CD4-positive, alpha-beta memory T cell (primary cell): ENCODE measurements around the gene PTRH1. TPM values are rescaled to one million over a fixed set of nuclear protein-coding genes. Genes with fewer than 3 reads are reported as not detected.
A peak's percentile ranks its signal among the peaks of the same experiment; 100 is the strongest.

ENCODE experiments used
- CTCF ChIA-PET: fragments of 350-600 bp; sonication (Branson Sonifier 250); formaldehyde crosslinking; loops from one replicate; lab custom pipeline; 2021; ENCODE audit warnings: inconsistent platforms; ENCODE audit not compliant: partially characterized antibody; lab: Charles Lee
- POLR2A ChIA-PET: fragments of 350-600 bp; sonication (Branson Sonifier 250); formaldehyde crosslinking; loops from one replicate; lab custom pipeline; 2021; ENCODE audit not compliant: partially characterized antibody; lab: Charles Lee
- DNase-seq, 5 donors: peaks; one replicate each; pipeline versions ENCODE4 v3.0.0 to v3.0.0-alpha.2; 2020 to 2022; ENCODE audit warnings: mixed read lengths in 1 of 5
- H3K27ac ChIP-seq: one replicate; pipeline ENCODE4 v1.7.0; 2013; ENCODE audit warnings: low read depth, low read length
- H3K27me3 ChIP-seq: 2 replicates; pipeline ENCODE4 v1.7.0; 2013; ENCODE audit warnings: mild to moderate bottlenecking, low read length, moderate library complexity; ENCODE audit not compliant: insufficient read depth
- H3K36me3 ChIP-seq: 2 replicates; pipeline ENCODE4 v1.7.0; 2013; ENCODE audit warnings: mild to moderate bottlenecking, low read length, moderate library complexity; ENCODE audit not compliant: insufficient read depth
- H3K4me1 ChIP-seq: 2 replicates; pipeline ENCODE4 v1.7.0; 2013; ENCODE audit warnings: mild to moderate bottlenecking, low read length, moderate library complexity; ENCODE audit not compliant: insufficient read depth
- H3K4me3 ChIP-seq, 2 donors: one replicate each; pipeline ENCODE4 v1.7.0; 2013; ENCODE audit warnings: low read length in 2 of 2, mild to moderate bottlenecking in 1 of 2
- H3K9me3 ChIP-seq, 2 donors: one replicate each; pipeline ENCODE4 v1.7.0; 2013; ENCODE audit warnings: low read length in 2 of 2, control low read depth in 1 of 2; ENCODE audit not compliant: control insufficient read depth in 1 of 2
- H3K27ac Mint-ChIP-seq, 7 donors: one replicate each; pipeline ENCODE4 v1.8.0; 2020 to 2021; ENCODE audit warnings: mixed read lengths in 7 of 7, mild to moderate bottlenecking in 6 of 7, inconsistent platforms in 3 of 7, moderate library complexity in 3 of 7
- H3K27me3 Mint-ChIP-seq, 2 donors: one replicate each; pipeline ENCODE4 v1.8.0; 2020 to 2021; ENCODE audit warnings: mixed read lengths in 2 of 2
- H3K36me3 Mint-ChIP-seq, 2 donors: one replicate each; pipeline ENCODE4 v1.8.0; 2020 to 2021; ENCODE audit warnings: mixed read lengths in 2 of 2, inconsistent platforms in 1 of 2, mild to moderate bottlenecking in 1 of 2
- H3K4me1 Mint-ChIP-seq, 4 donors: one replicate each; pipeline ENCODE4 v1.8.0; 2020 to 2021; ENCODE audit warnings: mixed read lengths in 4 of 4, mild to moderate bottlenecking in 1 of 4
- H3K4me3 Mint-ChIP-seq, 8 donors: one replicate each; pipeline ENCODE4 v1.8.0; 2020 to 2021; ENCODE audit warnings: mixed read lengths in 8 of 8, mild to moderate bottlenecking in 7 of 8, moderate library complexity in 6 of 8, inconsistent platforms in 3 of 8
- H3K9me3 Mint-ChIP-seq, 8 donors: one replicate each; pipeline ENCODE4 v1.8.0; 2020 to 2021; ENCODE audit warnings: mixed read lengths in 8 of 8, mild to moderate bottlenecking in 5 of 8, inconsistent platforms in 3 of 8, moderate library complexity in 1 of 8
- intact Hi-C: fragments of 100-400 bp; cut with micrococcal nuclease; formaldehyde crosslinking; loops from one replicate; pipeline ENCODE4 v1.15.1; 2023
- polyA plus RNA-seq, 2 donors: library from polyadenylated mRNA; unstranded; fragments of 300-500 nt; fragmentation: Illumina TruSeq; gene quantifications; one replicate each; pipeline ENCODE4 v1.2.3, GENCODE V29; 2021
- total RNA-seq, 2 experiments: library from RNA; stranded (reverse); gene quantifications; one replicate each; pipeline ENCODE4 v1.2.3, GENCODE V29; 2021

The PTRH1 gene, protein sequence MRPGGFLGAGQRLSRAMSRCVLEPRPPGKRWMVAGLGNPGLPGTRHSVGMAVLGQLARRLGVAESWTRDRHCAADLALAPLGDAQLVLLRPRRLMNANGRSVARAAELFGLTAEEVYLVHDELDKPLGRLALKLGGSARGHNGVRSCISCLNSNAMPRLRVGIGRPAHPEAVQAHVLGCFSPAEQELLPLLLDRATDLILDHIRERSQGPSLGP
- total RNA-seq (1 to 10 TPM; 7.3 to 8.4 TPM), polyA plus RNA-seq (10 to 100 TPM; 25.6 to 31.1 TPM)

DNA sequence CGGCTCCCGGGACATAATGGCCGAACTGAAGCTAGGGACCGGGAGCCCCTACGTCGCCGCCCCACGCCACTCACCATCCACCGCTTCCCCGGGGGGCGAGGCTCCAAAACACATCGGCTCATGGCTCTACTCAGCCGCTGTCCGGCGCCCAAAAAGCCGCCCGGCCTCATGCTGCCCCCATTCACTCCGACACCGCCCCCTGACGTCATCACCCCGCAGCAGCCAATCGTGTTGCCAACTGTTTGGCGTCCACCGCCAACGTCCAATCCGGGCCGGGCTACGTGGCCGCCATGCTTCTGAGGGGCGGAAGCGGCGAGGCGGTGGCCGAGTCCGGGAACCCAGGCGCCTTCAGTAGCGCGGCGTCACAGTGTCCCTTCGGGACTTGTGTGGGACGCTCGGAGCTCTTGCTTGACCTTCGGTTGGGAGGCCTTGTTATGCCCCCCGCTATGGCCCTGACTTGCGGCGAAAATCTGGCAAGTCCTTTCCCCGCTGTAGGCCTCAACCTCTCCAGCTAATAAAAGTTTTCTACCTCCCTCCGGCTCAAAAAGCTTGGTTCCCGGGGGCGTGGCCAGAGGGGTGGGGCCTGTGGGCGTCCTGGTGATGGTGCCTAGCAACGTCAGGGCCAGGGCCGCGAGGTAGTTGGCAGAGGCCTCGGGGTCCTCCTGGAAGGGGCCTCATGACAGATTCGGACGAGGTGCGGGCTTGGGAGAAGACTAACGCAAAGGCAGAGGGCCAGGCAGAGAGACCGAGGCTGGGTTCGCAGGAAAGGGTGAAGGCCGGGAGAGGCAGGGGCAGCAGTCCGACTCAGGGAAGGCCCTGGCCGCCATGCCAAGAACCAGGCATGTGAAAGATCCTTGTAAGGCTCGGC, at the start of gene PTRH1, which contains the start of gene TTC16:
Gene PTRH1 (minus strand): TSS at position 194 of the 868 bp plus-strand sequence. CDS start 24 bp downstream, at position 170.
Gene TTC16 (plus strand): TSS at position 610 of the 868 bp plus-strand sequence. CDS start 67 bp downstream, at position 677.
- ChIA-PET CTCF (interaction anchor here (0.9 to 3.4 kb wide), 6 partner anchors 8 to 195 kb away, joined by 3 to 23 read pairs (median 3); partner anchors contain the start of gene TOR2A), POLR2A (interaction anchor here (0.7 to 6.3 kb wide), 21 partner anchors 8 to 1320 kb away, joined by 3 to 39 read pairs (median 5); partner anchors contain the start of genes CDK9, LRSAM1, MIGA2 and PIP5KL1)
- peak within 1 kb of the TSS; percentile 95 to 100 (median 99) for H3K4me3 Mint-ChIP-seq
- H3K4me1 ChIP-seq = peaks cover 45% of the 10 kb centered on the region
- peak; percentile 95 to 97 (median 96) for DNase-seq
- H3K27ac ChIP-seq = peak within 1 kb of the TSS; percentile 71
- H3K4me3 ChIP-seq = peak within 1 kb of the TSS; percentile 45 to 91
- H3K9me3 Mint-ChIP-seq = no peaks in the 10 kb centered on the region
- no peaks in the 10 kb centered on the region for H3K9me3 ChIP-seq
- H3K36me3 ChIP-seq = no peaks in the 10 kb centered on the region
- H3K27ac Mint-ChIP-seq = peak within 1 kb of the TSS; percentile 83 to 99 (median 98)
- H3K4me1 Mint-ChIP-seq = peaks cover 26 to 40% (median 34%) of the 10 kb centered on the region in 4 donors
- intact Hi-C loops = loop anchor here (1.0 to 5.0 kb wide), 4 partner anchors 16 to 263 kb away; partner anchors contain the start of genes LRSAM1, RPL12, STXBP1 and TOR2A
- H3K27me3 Mint-ChIP-seq = no peaks in the 10 kb centered on the region
- H3K27me3 ChIP-seq = no peaks in the 10 kb centered on the region
- peaks cover 0 to 6% of the 10 kb centered on the region in 2 donors for H3K36me3 Mint-ChIP-seq

DNA sequence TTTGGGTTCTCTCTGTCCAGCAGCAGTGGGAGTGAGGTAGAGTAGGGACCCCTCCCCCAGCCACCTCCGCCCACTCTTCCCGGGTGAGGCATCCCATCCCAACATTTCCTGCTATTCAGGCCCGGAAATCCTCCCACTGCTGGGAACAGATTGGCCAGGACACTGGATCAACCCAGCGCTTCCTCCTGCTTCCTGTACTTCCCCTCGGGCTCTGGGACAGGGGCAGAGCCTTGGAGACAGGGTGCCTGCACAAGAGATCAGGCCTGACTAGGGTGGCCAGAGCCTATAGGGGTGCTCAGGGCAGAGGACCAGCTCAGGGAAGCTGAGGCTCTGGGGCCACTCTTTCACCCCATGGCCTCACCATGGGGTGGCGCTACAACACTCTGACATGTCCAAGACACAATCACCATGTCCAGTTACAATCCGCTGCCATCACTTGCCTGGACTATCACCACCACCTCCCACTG, 48.5 kb upstream of the PTRH1 start:
- POLR2A ChIA-PET = interaction anchor here (2.1 to 15.3 kb wide), 2 partner anchors 19 to 20 kb away, joined by 6 to 377 read pairs; partner anchors contain the start of genes CDK9 and SH2D3C
- Histone ChIP-seq H3K9me3 (no peaks in the 10 kb centered on the region), H3K27ac (peak overlapping the region; percentile 24), H3K27me3 (no peaks in the 10 kb centered on the region), H3K36me3 (peaks cover 11% of the 10 kb centered on the region), H3K4me1 (peaks cover 52% of the 10 kb centered on the region), H3K4me3 (no peak overlapping the region)
- DNase-seq = no peak
- CTCF ChIA-PET = interaction anchor here (0.9 to 10.6 kb wide), 7 partner anchors 14 to 106 kb away, joined by 3 to 128 read pairs (median 3); partner anchors contain the start of genes CDK9, SH2D3C and TOR2A
- peak overlapping the region in 1 of 8 donors; percentile 6 for H3K4me3 Mint-ChIP-seq
- intact Hi-C loops = no loop called here
- no peaks in the 10 kb centered on the region for H3K27me3 Mint-ChIP-seq
- no peaks in the 10 kb centered on the region for H3K9me3 Mint-ChIP-seq
- peak overlapping the region; percentile 22 to 98 (median 84) for H3K27ac Mint-ChIP-seq
- H3K36me3 Mint-ChIP-seq = peaks cover 33 to 56% of the 10 kb centered on the region in 2 donors
- peaks cover 39 to 67% (median 56%) of the 10 kb centered on the region in 4 donors for H3K4me1 Mint-ChIP-seq

DNA sequence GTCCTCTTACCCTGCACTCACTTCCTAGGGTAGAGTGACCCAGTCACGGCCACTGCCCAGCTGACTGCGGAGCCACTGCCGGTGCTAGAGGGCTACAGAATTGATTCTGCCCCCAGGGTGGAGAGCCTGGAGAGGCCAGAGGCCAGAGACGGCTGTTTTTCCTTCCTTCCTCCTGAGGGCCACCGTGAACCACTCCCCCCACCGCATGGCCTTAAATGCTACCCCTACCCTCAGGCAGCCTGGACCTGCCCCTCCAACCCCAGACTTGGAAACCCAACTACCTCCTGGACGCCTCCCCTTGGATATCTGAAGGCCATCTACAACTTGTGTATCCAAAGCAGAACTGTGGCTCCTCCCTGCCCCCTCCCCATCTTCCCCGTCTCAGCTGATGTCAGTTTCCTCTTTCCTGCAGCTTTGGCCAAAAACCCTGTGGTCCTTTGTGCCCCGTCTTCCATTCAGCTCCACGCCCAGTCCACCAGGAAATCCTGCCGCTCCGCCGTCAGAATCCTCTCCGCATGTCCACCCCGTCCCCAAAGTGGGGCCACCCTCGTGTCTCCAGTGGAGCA, 46.7 kb upstream of the PTRH1 start:
- peaks cover 18% of the 10 kb centered on the region for H3K36me3 ChIP-seq
- no peaks in the 10 kb centered on the region for H3K27me3 Mint-ChIP-seq
- H3K27me3 ChIP-seq = no peaks in the 10 kb centered on the region
- peaks cover 34 to 57% of the 10 kb centered on the region in 2 donors for H3K36me3 Mint-ChIP-seq
- peaks cover 35% of the 10 kb centered on the region for H3K4me1 ChIP-seq
- CTCF ChIA-PET = interaction anchor here (1.4 to 10.6 kb wide), 2 partner anchors 22 to 27 kb away, joined by 4 to 128 read pairs; partner anchors contain the start of genes CDK9 and TOR2A
- no peak overlapping the region for H3K27ac ChIP-seq
- H3K4me3 ChIP-seq = no peak overlapping the region
- H3K9me3 Mint-ChIP-seq = no peaks in the 10 kb centered on the region
- no peaks in the 10 kb centered on the region for H3K9me3 ChIP-seq
- DNase-seq = no peak
- peaks cover 29 to 53% (median 41%) of the 10 kb centered on the region in 4 donors for H3K4me1 Mint-ChIP-seq
- peak overlapping the region in 6 of 7 donors; percentile 35 to 98 (median 82) for H3K27ac Mint-ChIP-seq
- POLR2A ChIA-PET = interaction anchor here (1.0 to 15.3 kb wide), 3 partner anchors 9 to 47 kb away, joined by 3 to 377 read pairs (median 9); partner anchors contain the start of genes CDK9, PTRH1 and SH2D3C
- H3K4me3 Mint-ChIP-seq = no peak overlapping the region
- intact Hi-C loops = no loop called here

DNA sequence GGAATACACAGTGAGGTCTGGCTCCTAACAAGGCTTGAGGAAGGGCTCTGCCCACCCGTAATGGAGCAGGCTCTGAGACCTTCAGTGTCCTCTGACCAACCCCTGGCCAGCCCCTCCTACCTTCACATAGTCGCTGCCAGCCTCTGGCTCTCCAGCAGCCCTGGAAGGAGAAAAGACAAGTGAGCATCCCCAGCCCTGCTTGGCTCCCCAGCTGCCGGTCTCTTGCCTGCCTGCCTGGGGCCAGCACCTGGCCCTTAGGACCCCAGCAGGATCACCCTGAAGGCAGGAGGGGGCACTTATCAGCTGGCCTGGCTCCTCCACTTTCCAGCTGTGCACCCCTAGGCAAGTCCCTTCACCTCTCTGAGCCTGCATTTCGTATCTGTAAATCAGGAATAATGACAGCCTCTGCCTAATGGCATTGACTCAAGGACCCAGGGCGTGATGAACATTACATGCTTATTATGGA, 46.1 kb upstream of the PTRH1 start:
- H3K27ac Mint-ChIP-seq = peak overlapping the region in 2 of 7 donors; percentile 17 to 53
- no peaks in the 10 kb centered on the region for H3K9me3 ChIP-seq
- H3K4me1 ChIP-seq = peaks cover 28% of the 10 kb centered on the region
- POLR2A ChIA-PET = interaction anchor here (1.0 to 2.7 kb wide), 2 partner anchors 10 to 46 kb away, joined by 3 to 9 read pairs; partner anchors contain the start of gene PTRH1
- intact Hi-C loops = no loop called here
- H3K4me1 Mint-ChIP-seq = peaks cover 27 to 46% (median 36%) of the 10 kb centered on the region in 4 donors
- CTCF ChIA-PET = interaction anchor here (1.1 to 1.4 kb wide), 3 partner anchors 21 to 27 kb away, joined by 3 to 4 read pairs (median 4); partner anchors contain the start of gene TOR2A
- H3K27me3 Mint-ChIP-seq = no peaks in the 10 kb centered on the region
- no peak overlapping the region for H3K4me3 ChIP-seq
- no peak overlapping the region for H3K27ac ChIP-seq
- no peak overlapping the region for H3K4me3 Mint-ChIP-seq
- H3K9me3 Mint-ChIP-seq = no peaks in the 10 kb centered on the region
- peaks cover 34 to 52% of the 10 kb centered on the region in 2 donors for H3K36me3 Mint-ChIP-seq
- H3K27me3 ChIP-seq = no peaks in the 10 kb centered on the region
- no peak for DNase-seq
- H3K36me3 ChIP-seq = peaks cover 18% of the 10 kb centered on the region

DNA sequence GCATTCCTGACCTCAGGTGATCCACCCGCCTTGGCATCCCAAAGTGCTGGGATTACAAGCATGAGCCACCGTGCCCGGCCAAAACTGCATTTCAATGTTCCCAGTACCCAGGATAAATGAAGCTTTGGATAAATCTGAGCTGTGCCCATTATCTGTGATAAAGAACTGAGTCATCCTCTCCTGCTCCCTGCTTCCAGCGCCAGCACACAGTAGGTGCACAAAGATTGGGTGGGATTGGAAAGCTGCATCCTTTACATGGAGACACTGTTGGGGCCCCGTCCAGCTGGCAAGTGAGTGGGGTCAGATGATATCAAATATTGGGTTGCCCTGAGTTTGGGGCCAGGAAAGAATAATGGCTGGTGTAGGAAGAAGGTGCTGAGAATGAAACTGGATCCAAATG, 45.6 kb upstream of the PTRH1 start:
- Histone ChIP-seq H3K4me3 (no peak overlapping the region), H3K27ac (no peak overlapping the region), H3K4me1 (peaks cover 23% of the 10 kb centered on the region), H3K9me3 (no peaks in the 10 kb centered on the region), H3K36me3 (peaks cover 18% of the 10 kb centered on the region), H3K27me3 (no peaks in the 10 kb centered on the region)
- Mint-ChIP-seq H3K4me1 (peaks cover 23 to 41% (median 31%) of the 10 kb centered on the region in 4 donors), H3K27ac (no peak overlapping the region), H3K4me3 (no peak overlapping the region), H3K36me3 (peaks cover 29 to 48% of the 10 kb centered on the region in 2 donors), H3K9me3 (no peaks in the 10 kb centered on the region), H3K27me3 (no peaks in the 10 kb centered on the region)
- no peak for DNase-seq
- intact Hi-C loops = no loop called here
- ChIA-PET POLR2A (interaction anchor here (0.7 to 2.7 kb wide), 3 partner anchors 10 to 46 kb away, joined by 3 to 9 read pairs (median 3); partner anchors contain the start of genes PTRH1 and SH2D3C), CTCF (interaction anchor here (1.1 to 1.4 kb wide), 3 partner anchors 22 to 26 kb away, joined by 3 to 4 read pairs (median 4); partner anchors contain the start of gene TOR2A)

DNA sequence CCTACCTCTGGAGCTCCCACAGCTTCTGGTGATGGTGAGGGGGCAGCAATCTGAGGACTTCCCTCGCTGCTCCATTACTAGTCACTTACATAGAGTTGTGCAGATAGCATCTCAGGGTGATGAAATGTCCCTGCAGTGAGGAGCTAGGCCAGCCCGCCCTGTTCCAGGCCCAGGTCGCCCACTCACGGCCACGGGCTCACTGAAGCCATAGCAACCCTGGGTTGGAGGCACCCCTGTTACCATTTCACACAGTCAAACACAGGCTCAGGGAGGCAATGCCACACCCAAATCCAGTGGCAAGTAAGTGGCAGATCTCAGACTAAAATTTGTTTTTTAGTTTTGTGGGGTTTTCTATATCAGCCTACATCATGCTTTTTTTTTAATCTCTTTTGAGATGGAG, 43.4 kb upstream of the PTRH1 start:
- H3K9me3 ChIP-seq = no peaks in the 10 kb centered on the region
- CTCF ChIA-PET = interaction anchor here (0.5 kb wide), 1 partner anchor 33 kb away, joined by 3 read pairs; no protein-coding TSS in a partner anchor
- POLR2A ChIA-PET = interaction anchor here (1.7 to 1.8 kb wide), 2 partner anchors 11 to 12 kb away, joined by 3 to 5 read pairs; no protein-coding TSS in a partner anchor
- no peaks in the 10 kb centered on the region for H3K27me3 ChIP-seq
- H3K4me3 ChIP-seq = no peak overlapping the region
- H3K36me3 ChIP-seq = peaks cover 20% of the 10 kb centered on the region
- H3K4me1 Mint-ChIP-seq = peaks cover 10 to 19% (median 15%) of the 10 kb centered on the region in 4 donors
- no peaks in the 10 kb centered on the region for H3K27me3 Mint-ChIP-seq
- no peak for DNase-seq
- H3K27ac Mint-ChIP-seq = peak overlapping the region in 6 of 7 donors; percentile 37 to 81 (median 67)
- H3K4me1 ChIP-seq = peaks cover 3% of the 10 kb centered on the region
- H3K36me3 Mint-ChIP-seq = peaks cover 21 to 32% of the 10 kb centered on the region in 2 donors
- no peaks in the 10 kb centered on the region for H3K9me3 Mint-ChIP-seq
- H3K4me3 Mint-ChIP-seq = no peak overlapping the region
- intact Hi-C loops = no loop called here
- H3K27ac ChIP-seq = peak overlapping the region; percentile 20
